Activated T-cell treated with anti-CD3 and anti-CD28 coated beads, Interleukin-2, amount 50 U/mL, for 24 hours (primary cell): ENCODE data around the gene SULT1A2.
"Not testable (repeated sequence)": the region's sequence is repeated elsewhere in the genome, so short reads cannot be mapped to it uniquely, and the experiment has no call there.

Experiments used
- DNase-seq: peaks from one replicate; pipeline ENCODE4 v3.0.0-alpha.2; 2020
- H3K27ac Mint-ChIP-seq: 2 replicates; pipeline ENCODE4 v1.8.0; 2020; ENCODE audit warnings: mild to moderate bottlenecking, mixed read lengths
- H3K27me3 Mint-ChIP-seq: 2 replicates; pipeline ENCODE4 v1.8.0; 2020; ENCODE audit warnings: mixed read lengths
- H3K36me3 Mint-ChIP-seq: 2 replicates; pipeline ENCODE4 v1.8.0; 2020; ENCODE audit warnings: low read depth, mixed read lengths
- H3K4me1 Mint-ChIP-seq: 2 replicates; pipeline ENCODE4 v1.8.0; 2020; ENCODE audit warnings: low read depth, mixed read lengths
- H3K4me3 Mint-ChIP-seq: 2 replicates; pipeline ENCODE4 v1.8.0; 2020; ENCODE audit warnings: mild to moderate bottlenecking, moderate library complexity, mixed read lengths
- H3K9me3 Mint-ChIP-seq: 2 replicates; pipeline ENCODE4 v1.8.0; 2020; ENCODE audit warnings: mixed read lengths

The SULT1A2 gene

GRCh38 chr16:28596840-28597691, at the start of gene SULT1A2:
TSS of gene SULT1A2 (minus strand) at chr16:28597050. CDS start at chr16:28595930, 1,120 bp downstream.
- H3K27ac Mint-ChIP-seq, result no peak within 1 kb of the TSS
- no peaks in the 10 kb centered on the region for H3K27me3 Mint-ChIP-seq
- H3K36me3 Mint-ChIP-seq, result peaks cover 9% of the 10 kb centered on the region
- no peaks in the 10 kb centered on the region for H3K9me3 Mint-ChIP-seq
- DNase-seq, result no peak
- H3K4me1 Mint-ChIP-seq, result peaks cover 6% of the 10 kb centered on the region
- H3K4me3 Mint-ChIP-seq, result no peak within 1 kb of the TSS

- H3K27ac Mint-ChIP-seq, H3K9me3 Mint-ChIP-seq: not testable (repeated sequence)
These were observed 43.1 kb upstream of the SULT1A2 start for GRCh38 chr16:28639959-28640358.

GRCh38 chr16:28638359-28638758, 41.5 kb upstream of the SULT1A2 start:
- not testable (repeated sequence) for H3K36me3 Mint-ChIP-seq, H3K4me3 Mint-ChIP-seq, DNase-seq, H3K27ac Mint-ChIP-seq, H3K4me1 Mint-ChIP-seq, H3K27me3 Mint-ChIP-seq, H3K9me3 Mint-ChIP-seq

More at GRCh38 chr16:28639959-28640358, 43.1 kb upstream of the SULT1A2 start:
- H3K4me1 Mint-ChIP-seq, H3K27me3 Mint-ChIP-seq, DNase-seq, H3K36me3 Mint-ChIP-seq, H3K4me3 Mint-ChIP-seq: not testable (repeated sequence)

- DNase-seq, H3K36me3 Mint-ChIP-seq, H3K4me1 Mint-ChIP-seq, H3K9me3 Mint-ChIP-seq, H3K4me3 Mint-ChIP-seq, H3K27ac Mint-ChIP-seq, H3K27me3 Mint-ChIP-seq: not testable (repeated sequence)
These were observed 40.9 kb upstream of the SULT1A2 start, which contains the start of gene NPIPB8 for GRCh38 chr16:28637765-28638164. TSS of gene NPIPB8 (plus strand) at chr16:28638065. CDS start at chr16:28638361, 296 bp downstream.

GRCh38 chr16:28636093-28636823, 39.4 kb upstream of the SULT1A2 start:
- not testable (repeated sequence) for H3K36me3 Mint-ChIP-seq, H3K4me3 Mint-ChIP-seq, H3K9me3 Mint-ChIP-seq, H3K4me1 Mint-ChIP-seq, DNase-seq, H3K27me3 Mint-ChIP-seq, H3K27ac Mint-ChIP-seq

GRCh38 chr16:28630905-28631304, 34.1 kb upstream of the SULT1A2 start:
- not testable (repeated sequence) for H3K36me3 Mint-ChIP-seq, H3K9me3 Mint-ChIP-seq, H3K27ac Mint-ChIP-seq

GRCh38 chr16:28623172-28623711, 26.4 kb upstream of the SULT1A2 start:
- DNase-seq, result peak; percentile 84
- peak overlapping the region; percentile 86 for H3K27ac Mint-ChIP-seq
- H3K27me3 Mint-ChIP-seq, result no peaks in the 10 kb centered on the region
- H3K36me3 Mint-ChIP-seq, result peaks cover 41% of the 10 kb centered on the region
- H3K4me1 Mint-ChIP-seq, result peaks cover 20% of the 10 kb centered on the region
- H3K9me3 Mint-ChIP-seq, result no peaks in the 10 kb centered on the region
- H3K4me3 Mint-ChIP-seq, result peak overlapping the region; percentile 90

More at GRCh38 chr16:28630905-28631304, 34.1 kb upstream of the SULT1A2 start:
- H3K4me3 Mint-ChIP-seq, DNase-seq, H3K27me3 Mint-ChIP-seq, H3K4me1 Mint-ChIP-seq: not testable (repeated sequence)

- H3K27ac Mint-ChIP-seq, result peak overlapping the region; percentile 86
These were observed 25.8 kb upstream of the SULT1A2 start for GRCh38 chr16:28622532-28623171.

GRCh38 chr16:28621481-28622155, 24.8 kb upstream of the SULT1A2 start:
- peaks cover 23% of the 10 kb centered on the region for H3K4me1 Mint-ChIP-seq
- H3K27me3 Mint-ChIP-seq, result no peaks in the 10 kb centered on the region
- H3K36me3 Mint-ChIP-seq, result peaks cover 51% of the 10 kb centered on the region
- DNase-seq, result no peak
- peak overlapping the region; percentile 66 for H3K27ac Mint-ChIP-seq
- H3K4me3 Mint-ChIP-seq, result peak overlapping the region; percentile 90
- no peaks in the 10 kb centered on the region for H3K9me3 Mint-ChIP-seq

More at GRCh38 chr16:28622532-28623171, 25.8 kb upstream of the SULT1A2 start:
- peaks cover 45% of the 10 kb centered on the region for H3K36me3 Mint-ChIP-seq
- H3K9me3 Mint-ChIP-seq, DNase-seq, H3K27me3 Mint-ChIP-seq: not testable (repeated sequence)
- peak overlapping the region; percentile 90 for H3K4me3 Mint-ChIP-seq
- peaks cover 20% of the 10 kb centered on the region for H3K4me1 Mint-ChIP-seq

- H3K4me1 Mint-ChIP-seq, result peaks cover 27% of the 10 kb centered on the region
- not testable (repeated sequence) for DNase-seq, H3K4me3 Mint-ChIP-seq, H3K27me3 Mint-ChIP-seq, H3K27ac Mint-ChIP-seq, H3K9me3 Mint-ChIP-seq
- H3K36me3 Mint-ChIP-seq, result peaks cover 53% of the 10 kb centered on the region
These were observed 23.5 kb upstream of the SULT1A2 start for GRCh38 chr16:28620316-28620715.

- no peak overlapping the region for H3K27ac Mint-ChIP-seq
- peaks cover 51% of the 10 kb centered on the region for H3K36me3 Mint-ChIP-seq
- H3K9me3 Mint-ChIP-seq, result no peaks in the 10 kb centered on the region
- H3K4me3 Mint-ChIP-seq, result no peak overlapping the region
- peaks cover 20% of the 10 kb centered on the region for H3K4me1 Mint-ChIP-seq
- DNase-seq, result no peak
- H3K27me3 Mint-ChIP-seq, result no peaks in the 10 kb centered on the region
These were observed 21.0 kb upstream of the SULT1A2 start for GRCh38 chr16:28617874-28618273.

- no peak for DNase-seq
- peaks cover 43% of the 10 kb centered on the region for H3K36me3 Mint-ChIP-seq
- H3K9me3 Mint-ChIP-seq, result no peaks in the 10 kb centered on the region
- H3K27ac Mint-ChIP-seq, result peak overlapping the region; percentile 12
- no peak overlapping the region for H3K4me3 Mint-ChIP-seq
- H3K27me3 Mint-ChIP-seq, result no peaks in the 10 kb centered on the region
- peaks cover 9% of the 10 kb centered on the region for H3K4me1 Mint-ChIP-seq
These were observed 19.8 kb upstream of the SULT1A2 start for GRCh38 chr16:28616636-28617035.

- not testable (repeated sequence) for H3K4me3 Mint-ChIP-seq, H3K27me3 Mint-ChIP-seq, H3K9me3 Mint-ChIP-seq, H3K27ac Mint-ChIP-seq, DNase-seq, H3K4me1 Mint-ChIP-seq
- H3K36me3 Mint-ChIP-seq, result peaks cover 39% of the 10 kb centered on the region
These were observed 19.4 kb upstream of the SULT1A2 start for GRCh38 chr16:28616224-28616577.
